SK-N-SH treated with all-trans-retinoic acid at 6 μM for 48 hours (cell line): ENCODE data around the gene IGFBP3.

Experiments used
- PATZ1 ChIP-seq: fragments of 250-450 bp; sonication (Bioruptor Pico); IDR thresholded peaks from 2 replicates; pipeline ENCODE4 v1.8.0; 2020; ENCODE audit warnings: mild to moderate bottlenecking, moderate library complexity, borderline replicate concordance
- PPARA ChIP-seq: fragments of 250-450 bp; sonication (Bioruptor Pico); IDR thresholded peaks from 2 replicates; pipeline ENCODE4 v1.5.0; 2020; ENCODE audit warnings: mild to moderate bottlenecking, borderline replicate concordance
- SNAI2 ChIP-seq: fragments of 250-450 bp; sonication (Bioruptor Pico); IDR thresholded peaks from 2 replicates; pipeline ENCODE4 v1.5.0; 2020; ENCODE audit warnings: mild to moderate bottlenecking, moderate library complexity
- TCF4 ChIP-seq: fragments of 250-450 bp; sonication (Bioruptor Pico); IDR thresholded peaks from 2 replicates; pipeline ENCODE4 v1.8.0; 2021; ENCODE audit warnings: mild to moderate bottlenecking, moderate library complexity, borderline replicate concordance
- TOX ChIP-seq: fragments of 250-450 bp; sonication (Bioruptor Pico); IDR thresholded peaks from 2 replicates; pipeline ENCODE4 v1.8.0; 2021; ENCODE audit warnings: mild to moderate bottlenecking, moderate library complexity, borderline replicate concordance
- ZC3H10 ChIP-seq: fragments of 250-450 bp; sonication (Bioruptor Pico); IDR thresholded peaks from 2 replicates; pipeline ENCODE4 v1.5.1; 2021; ENCODE audit warnings: mild to moderate bottlenecking, moderate library complexity
- ZFP3 ChIP-seq: fragments of 250-450 bp; sonication (Bioruptor Pico); IDR thresholded peaks from 2 replicates; pipeline ENCODE4 v1.5.0; 2020; ENCODE audit warnings: mild to moderate bottlenecking, moderate library complexity
- ZNF565 ChIP-seq: fragments of 450-650 bp; formaldehyde crosslinking; conservative IDR thresholded peaks from 2 replicates; pipeline ENCODE4 v1.5.0; 2020; ENCODE audit warnings: low read depth, mild to moderate bottlenecking, moderate library complexity
- ZNF8 ChIP-seq: fragments of 450-650 bp; formaldehyde crosslinking; IDR thresholded peaks from 2 replicates; pipeline ENCODE4 v1.5.0; 2020; ENCODE audit warnings: mild to moderate bottlenecking, moderate library complexity

DNA sequence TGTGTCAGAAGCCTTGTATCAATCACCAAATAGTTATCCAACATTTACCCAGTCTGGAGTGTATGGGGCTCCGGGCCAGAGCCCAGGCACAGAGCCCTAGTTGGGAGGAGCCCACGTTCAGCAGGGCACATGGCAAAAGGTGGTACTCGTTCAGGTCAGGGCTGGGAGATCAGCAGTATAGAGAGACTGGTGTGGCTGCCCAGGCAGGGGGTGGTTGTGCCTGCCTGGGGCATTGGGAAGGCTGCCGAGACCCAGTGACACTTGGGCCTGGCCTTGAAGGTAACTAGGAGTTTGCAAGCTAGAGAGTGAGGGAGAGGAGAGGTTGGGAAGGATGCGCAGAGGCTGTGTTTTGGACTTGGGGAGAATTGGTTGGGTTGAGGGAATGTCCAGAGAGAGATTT, 48.9 kb upstream of the IGFBP3 start:
- no peak for TF ChIP-seq ZFP3 (CRISPR knock-in tag)
- no peak for TF ChIP-seq ZNF8 (CRISPR knock-in tag)
- TF ChIP-seq SNAI2 (CRISPR knock-in tag), result no peak
- TF ChIP-seq TCF4 (CRISPR knock-in tag), result no peak
- TF ChIP-seq ZNF565 (CRISPR knock-in tag), result no peak
- TF ChIP-seq ZC3H10, result no peak
- TF ChIP-seq PPARA (CRISPR knock-in tag), result no peak
- TF ChIP-seq TOX (CRISPR knock-in tag), result no peak
- no peak for TF ChIP-seq PATZ1 (CRISPR knock-in tag)
